Rectal smooth muscle tissue (tissue), 1 donor: ENCODE results near the gene IRX5.

Experiments
- H3K27ac ChIP-seq: one replicate; pipeline ENCODE4 v1.7.0; 2013; ENCODE audit warnings: low read depth, low read length, inconsistent platforms
- H3K27me3 ChIP-seq: one replicate; pipeline ENCODE4 v1.7.0; 2013; ENCODE audit warnings: low read length; ENCODE audit not compliant: control insufficient read depth, insufficient read depth
- H3K36me3 ChIP-seq: one replicate; pipeline ENCODE4 v1.7.0; 2013; ENCODE audit warnings: low read length; ENCODE audit not compliant: control insufficient read depth, insufficient read depth
- H3K4me1 ChIP-seq: one replicate; pipeline ENCODE4 v1.7.0; 2013; ENCODE audit warnings: low read length; ENCODE audit not compliant: control insufficient read depth, insufficient read depth
- H3K4me3 ChIP-seq: one replicate; pipeline ENCODE4 v1.7.0; 2013; ENCODE audit warnings: low read length
- H3K9ac ChIP-seq: one replicate; pipeline ENCODE4 v1.7.0; 2013; ENCODE audit warnings: low read length

Gene IRX5

GRCh38 chr16:54930005-54930868, at the start of gene IRX5:
Gene IRX5 (plus strand): TSS chr16:54930865. CDS start chr16:54931199, 334 bp downstream.
- peaks cover 56% of the 10 kb centered on the region for H3K27me3 ChIP-seq
- no peaks in the 10 kb centered on the region for H3K36me3 ChIP-seq
- no peak within 1 kb of the TSS for H3K27ac ChIP-seq
- peaks cover 11% of the 10 kb centered on the region for H3K4me1 ChIP-seq
- H3K9ac ChIP-seq = no peak within 1 kb of the TSS
- H3K4me3 ChIP-seq = peak within 1 kb of the TSS; percentile 66

- Histone ChIP-seq H3K27me3 (no peaks in the 10 kb centered on the region), H3K9ac (no peak overlapping the region), H3K4me3 (no peak overlapping the region), H3K4me1 (no peaks in the 10 kb centered on the region), H3K36me3 (no peaks in the 10 kb centered on the region), H3K27ac (no peak overlapping the region)
Observed at GRCh38 chr16:54882556-54882955, 48.1 kb upstream of the IRX5 start.

- Histone ChIP-seq H3K27ac (no peak overlapping the region), H3K36me3 (no peaks in the 10 kb centered on the region), H3K4me3 (no peak overlapping the region), H3K4me1 (no peaks in the 10 kb centered on the region), H3K27me3 (no peaks in the 10 kb centered on the region), H3K9ac (no peak overlapping the region)
Observed at GRCh38 chr16:54883358-54883757, 47.3 kb upstream of the IRX5 start.

- Histone ChIP-seq H3K36me3 (no peaks in the 10 kb centered on the region), H3K4me1 (no peaks in the 10 kb centered on the region), H3K27me3 (no peaks in the 10 kb centered on the region), H3K9ac (no peak overlapping the region), H3K4me3 (no peak overlapping the region), H3K27ac (no peak overlapping the region)
Observed at GRCh38 chr16:54886078-54886477, 44.6 kb upstream of the IRX5 start.

GRCh38 chr16:54890381-54890780, 40.3 kb upstream of the IRX5 start:
- no peaks in the 10 kb centered on the region for H3K4me1 ChIP-seq
- H3K36me3 ChIP-seq = no peaks in the 10 kb centered on the region
- no peak overlapping the region for H3K9ac ChIP-seq
- peaks cover 2% of the 10 kb centered on the region for H3K27me3 ChIP-seq
- H3K27ac ChIP-seq = no peak overlapping the region
- H3K4me3 ChIP-seq = no peak overlapping the region

GRCh38 chr16:54891346-54891745, 39.3 kb upstream of the IRX5 start:
- H3K27me3 ChIP-seq = peaks cover 2% of the 10 kb centered on the region
- H3K4me1 ChIP-seq = no peaks in the 10 kb centered on the region
- H3K9ac ChIP-seq = no peak overlapping the region
- no peak overlapping the region for H3K4me3 ChIP-seq
- no peaks in the 10 kb centered on the region for H3K36me3 ChIP-seq
- H3K27ac ChIP-seq = no peak overlapping the region

- peaks cover 2% of the 10 kb centered on the region for H3K27me3 ChIP-seq
- H3K27ac ChIP-seq = no peak overlapping the region
- H3K36me3 ChIP-seq = no peaks in the 10 kb centered on the region
- H3K4me3 ChIP-seq = no peak overlapping the region
- H3K4me1 ChIP-seq = no peaks in the 10 kb centered on the region
- H3K9ac ChIP-seq = no peak overlapping the region
Observed at GRCh38 chr16:54892981-54893380, 37.7 kb upstream of the IRX5 start.

- no peaks in the 10 kb centered on the region for H3K36me3 ChIP-seq
- no peak overlapping the region for H3K9ac ChIP-seq
- no peaks in the 10 kb centered on the region for H3K4me1 ChIP-seq
- H3K27me3 ChIP-seq = peaks cover 1% of the 10 kb centered on the region
- H3K27ac ChIP-seq = no peak overlapping the region
- H3K4me3 ChIP-seq = no peak overlapping the region
Observed at GRCh38 chr16:54897930-54898329, 32.7 kb upstream of the IRX5 start.

- Histone ChIP-seq H3K9ac (no peak overlapping the region), H3K4me1 (no peaks in the 10 kb centered on the region), H3K36me3 (no peaks in the 10 kb centered on the region), H3K4me3 (no peak overlapping the region), H3K27me3 (no peaks in the 10 kb centered on the region), H3K27ac (no peak overlapping the region)
Observed at GRCh38 chr16:54901606-54902005, 29.1 kb upstream of the IRX5 start.

- Histone ChIP-seq H3K4me3 (no peak overlapping the region), H3K4me1 (no peaks in the 10 kb centered on the region), H3K36me3 (no peaks in the 10 kb centered on the region), H3K9ac (no peak overlapping the region), H3K27me3 (no peaks in the 10 kb centered on the region), H3K27ac (no peak overlapping the region)
Observed at GRCh38 chr16:54903047-54903446, 27.6 kb upstream of the IRX5 start.

- Histone ChIP-seq H3K4me1 (no peaks in the 10 kb centered on the region), H3K36me3 (no peaks in the 10 kb centered on the region), H3K4me3 (no peak overlapping the region), H3K9ac (no peak overlapping the region), H3K27me3 (no peaks in the 10 kb centered on the region), H3K27ac (no peak overlapping the region)
Observed at GRCh38 chr16:54911079-54911478, 19.6 kb upstream of the IRX5 start.

- no peaks in the 10 kb centered on the region for H3K36me3 ChIP-seq
- no peak overlapping the region for H3K9ac ChIP-seq
- no peaks in the 10 kb centered on the region for H3K27me3 ChIP-seq
- H3K4me1 ChIP-seq = no peaks in the 10 kb centered on the region
- H3K27ac ChIP-seq = no peak overlapping the region
- H3K4me3 ChIP-seq = no peak overlapping the region
Observed at GRCh38 chr16:54912720-54913119, 17.9 kb upstream of the IRX5 start.

- Histone ChIP-seq H3K27ac (no peak overlapping the region), H3K4me3 (no peak overlapping the region), H3K4me1 (no peaks in the 10 kb centered on the region), H3K36me3 (no peaks in the 10 kb centered on the region), H3K9ac (no peak overlapping the region), H3K27me3 (peaks cover 2% of the 10 kb centered on the region)
Observed at GRCh38 chr16:54921206-54921824, 9.3 kb upstream of the IRX5 start.
